Measurements from ENCODE around the gene JAG1.

DNA sequence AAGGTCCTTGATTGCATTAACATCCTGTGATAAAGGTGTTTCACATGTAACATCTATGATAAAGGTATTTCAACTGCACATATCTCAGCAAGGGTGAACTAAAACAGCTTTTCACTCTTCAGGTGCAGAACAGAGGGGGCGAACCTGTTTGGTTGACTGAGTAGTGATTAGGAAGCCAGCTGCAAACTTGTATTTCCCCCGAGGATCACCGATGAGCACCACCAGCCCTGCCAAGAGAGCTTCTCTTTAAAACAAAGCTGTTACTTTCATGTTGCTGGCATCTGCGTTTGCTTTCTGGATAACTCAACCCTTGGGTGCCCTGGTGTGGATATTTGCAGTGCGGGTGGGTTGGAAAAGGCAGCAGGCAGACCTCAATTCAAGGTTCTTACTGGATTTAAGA lies 39.6 kb downstream of the JAG1 start:
- TF ChIP-seq, protein P1, sequence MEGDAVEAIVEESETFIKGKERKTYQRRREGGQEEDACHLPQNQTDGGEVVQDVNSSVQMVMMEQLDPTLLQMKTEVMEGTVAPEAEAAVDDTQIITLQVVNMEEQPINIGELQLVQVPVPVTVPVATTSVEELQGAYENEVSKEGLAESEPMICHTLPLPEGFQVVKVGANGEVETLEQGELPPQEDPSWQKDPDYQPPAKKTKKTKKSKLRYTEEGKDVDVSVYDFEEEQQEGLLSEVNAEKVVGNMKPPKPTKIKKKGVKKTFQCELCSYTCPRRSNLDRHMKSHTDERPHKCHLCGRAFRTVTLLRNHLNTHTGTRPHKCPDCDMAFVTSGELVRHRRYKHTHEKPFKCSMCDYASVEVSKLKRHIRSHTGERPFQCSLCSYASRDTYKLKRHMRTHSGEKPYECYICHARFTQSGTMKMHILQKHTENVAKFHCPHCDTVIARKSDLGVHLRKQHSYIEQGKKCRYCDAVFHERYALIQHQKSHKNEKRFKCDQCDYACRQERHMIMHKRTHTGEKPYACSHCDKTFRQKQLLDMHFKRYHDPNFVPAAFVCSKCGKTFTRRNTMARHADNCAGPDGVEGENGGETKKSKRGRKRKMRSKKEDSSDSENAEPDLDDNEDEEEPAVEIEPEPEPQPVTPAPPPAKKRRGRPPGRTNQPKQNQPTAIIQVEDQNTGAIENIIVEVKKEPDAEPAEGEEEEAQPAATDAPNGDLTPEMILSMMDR (IDR thresholded peaks at IDR 0.05), result no peak
- TF ChIP-seq POLR2A (IDR thresholded peaks at IDR 0.05), result no peak
